ENCODE data around the gene ARL4A.
"Not testable (repeated sequence)": the region's sequence is repeated elsewhere in the genome, so short reads cannot be mapped to it uniquely, and the experiment has no call there.

ARL4A gene

DNA sequence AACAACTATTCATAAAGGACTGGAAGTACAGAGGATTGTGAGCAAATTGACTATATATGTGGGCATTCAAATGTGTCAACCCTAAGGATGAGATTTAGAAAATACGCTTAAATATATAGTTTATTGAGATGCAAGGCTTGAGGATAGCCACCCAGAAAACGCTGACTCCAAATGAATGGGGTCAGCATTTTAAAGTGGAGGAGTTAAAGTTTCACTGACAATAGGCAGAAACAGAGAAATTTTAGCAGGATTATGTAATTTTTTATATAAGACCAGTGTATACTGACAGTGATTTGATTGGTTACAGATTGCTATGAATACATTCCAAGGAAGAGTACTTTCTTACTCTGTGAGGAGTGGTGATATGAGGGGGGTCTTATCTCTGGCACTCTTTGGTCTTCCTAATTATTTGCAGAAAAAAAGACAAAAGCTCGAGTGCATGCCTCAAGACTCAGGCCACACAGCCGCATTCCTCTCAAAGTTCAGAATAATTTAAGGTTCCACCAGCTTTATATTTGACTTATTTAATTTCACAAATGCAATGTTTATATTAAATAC lies 38.6 kb upstream of the ARL4A start:
- Histone ChIP-seq H3K9me3 (ENCODE audit: low read length) (no peaks in the 10 kb centered on the region), H3K27me3 (ENCODE audit: insufficient read depth, low read length) (no peaks in the 10 kb centered on the region), H3K4me1 (ENCODE audit: insufficient read depth, low read length) (no peaks in the 10 kb centered on the region), H3K4me3 (ENCODE audit: low read length) (no peak overlapping the region), H2AFZ (ENCODE audit: low read depth, low read length) (no peak overlapping the region), H3K36me3 (ENCODE audit: insufficient read depth, low read length) (no peaks in the 10 kb centered on the region)

- Histone ChIP-seq H3K9me3 (ENCODE audit: low read length) (no peaks in the 10 kb centered on the region), H2AFZ (ENCODE audit: low read depth, low read length) (no peak overlapping the region), H3K27me3 (ENCODE audit: insufficient read depth, low read length) (no peaks in the 10 kb centered on the region), H3K36me3 (ENCODE audit: insufficient read depth, low read length) (no peaks in the 10 kb centered on the region), H3K4me3 (ENCODE audit: low read length) (no peak overlapping the region), H3K4me1 (ENCODE audit: insufficient read depth, low read length) (no peaks in the 10 kb centered on the region)
Observed at GRCh38 chr7:12649348-12649747, 38.1 kb upstream of the ARL4A start.

DNA sequence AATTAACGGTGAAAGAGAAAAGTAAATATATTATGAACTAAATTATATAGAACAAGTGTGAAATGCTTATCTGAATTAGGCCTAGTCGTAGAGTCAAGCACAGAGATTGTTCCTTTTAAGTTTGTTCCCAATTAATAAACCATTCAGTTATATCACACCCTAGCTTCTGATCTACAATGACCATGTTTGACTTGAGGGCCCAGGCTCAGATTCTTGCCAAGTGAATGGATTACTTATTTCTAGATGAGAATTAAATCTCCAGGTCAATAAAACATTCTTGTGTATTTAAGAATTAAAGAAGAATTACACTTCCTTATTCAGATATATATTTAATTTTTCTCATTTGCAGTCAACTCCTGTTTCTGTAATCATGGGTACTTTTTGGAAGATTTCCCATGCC lies 37.4 kb upstream of the ARL4A start:
- no peaks in the 10 kb centered on the region for H3K36me3 ChIP-seq (ENCODE audit: insufficient read depth, low read length)
- no peak overlapping the region for H3K4me3 ChIP-seq (ENCODE audit: low read length)
- H3K9me3 ChIP-seq (ENCODE audit: low read length) = no peaks in the 10 kb centered on the region
- no peaks in the 10 kb centered on the region for H3K27me3 ChIP-seq (ENCODE audit: insufficient read depth, low read length)
- no peaks in the 10 kb centered on the region for H3K4me1 ChIP-seq (ENCODE audit: insufficient read depth, low read length)
- H2AFZ ChIP-seq (ENCODE audit: low read depth, low read length) = no peak overlapping the region

- no peaks in the 10 kb centered on the region for H3K4me1 ChIP-seq (ENCODE audit: insufficient read depth, low read length)
- H3K27me3 ChIP-seq (ENCODE audit: insufficient read depth, low read length) = no peaks in the 10 kb centered on the region
- H3K36me3 ChIP-seq (ENCODE audit: insufficient read depth, low read length) = no peaks in the 10 kb centered on the region
- no peak overlapping the region for H2AFZ ChIP-seq (ENCODE audit: low read depth, low read length)
- no peak overlapping the region for H3K4me3 ChIP-seq (ENCODE audit: low read length)
- no peaks in the 10 kb centered on the region for H3K9me3 ChIP-seq (ENCODE audit: low read length)
Observed at GRCh38 chr7:12653110-12653509, 34.3 kb upstream of the ARL4A start.

GRCh38 chr7:12653518-12653917 lies 33.9 kb upstream of the ARL4A start:
- H3K36me3 ChIP-seq (ENCODE audit: insufficient read depth, low read length) = no peaks in the 10 kb centered on the region
- H3K4me1 ChIP-seq (ENCODE audit: insufficient read depth, low read length) = no peaks in the 10 kb centered on the region
- H3K27me3 ChIP-seq (ENCODE audit: insufficient read depth, low read length) = no peaks in the 10 kb centered on the region
- H2AFZ ChIP-seq (ENCODE audit: low read depth, low read length) = no peak overlapping the region
- H3K9me3 ChIP-seq (ENCODE audit: low read length) = no peaks in the 10 kb centered on the region
- H3K4me3 ChIP-seq (ENCODE audit: low read length) = no peak overlapping the region

GRCh38 chr7:12655161-12655560 lies 32.3 kb upstream of the ARL4A start:
- no peaks in the 10 kb centered on the region for H3K9me3 ChIP-seq (ENCODE audit: low read length)
- H3K36me3 ChIP-seq (ENCODE audit: insufficient read depth, low read length) = no peaks in the 10 kb centered on the region
- no peak overlapping the region for H2AFZ ChIP-seq (ENCODE audit: low read depth, low read length)
- no peaks in the 10 kb centered on the region for H3K27me3 ChIP-seq (ENCODE audit: insufficient read depth, low read length)
- H3K4me1 ChIP-seq (ENCODE audit: insufficient read depth, low read length) = no peaks in the 10 kb centered on the region
- H3K4me3 ChIP-seq (ENCODE audit: low read length) = no peak overlapping the region

GRCh38 chr7:12660423-12660822 lies 27.0 kb upstream of the ARL4A start:
- H3K4me3 ChIP-seq (ENCODE audit: low read length); H3K9me3 ChIP-seq (ENCODE audit: low read length); H3K4me1 ChIP-seq (ENCODE audit: insufficient read depth, low read length); H3K36me3 ChIP-seq (ENCODE audit: insufficient read depth, low read length); H2AFZ ChIP-seq (ENCODE audit: low read depth, low read length); H3K27me3 ChIP-seq (ENCODE audit: insufficient read depth, low read length): not testable (repeated sequence)

DNA sequence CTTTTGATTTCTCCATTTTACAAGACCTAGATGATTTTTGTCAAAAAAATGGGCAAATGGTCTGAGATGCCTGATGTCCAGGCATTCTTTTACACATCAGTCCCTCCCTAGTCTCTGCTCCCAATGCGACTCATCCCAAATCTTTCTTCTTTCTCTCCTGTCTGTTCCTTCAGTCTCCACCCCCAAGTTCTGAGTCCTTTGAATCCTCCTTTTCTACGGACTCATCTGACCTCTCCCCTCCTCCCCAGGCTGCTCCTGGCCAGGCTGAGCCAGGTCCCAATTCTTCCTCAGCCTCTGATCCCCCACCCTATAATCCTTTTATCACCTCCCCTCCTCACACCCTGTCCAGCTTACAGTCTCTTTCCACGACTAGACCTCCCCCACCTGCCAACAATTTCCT lies 26.4 kb upstream of the ARL4A start:
- H3K36me3 ChIP-seq (ENCODE audit: insufficient read depth, low read length); H2AFZ ChIP-seq (ENCODE audit: low read depth, low read length); H3K4me1 ChIP-seq (ENCODE audit: insufficient read depth, low read length); H3K27me3 ChIP-seq (ENCODE audit: insufficient read depth, low read length); H3K4me3 ChIP-seq (ENCODE audit: low read length); H3K9me3 ChIP-seq (ENCODE audit: low read length): not testable (repeated sequence)

GRCh38 chr7:12661581-12661980 lies 25.9 kb upstream of the ARL4A start:
- Histone ChIP-seq H3K4me3 (ENCODE audit: low read length) (no peak overlapping the region), H2AFZ (ENCODE audit: low read depth, low read length) (no peak overlapping the region), H3K4me1 (ENCODE audit: insufficient read depth, low read length) (no peaks in the 10 kb centered on the region), H3K9me3 (ENCODE audit: low read length) (no peaks in the 10 kb centered on the region), H3K36me3 (ENCODE audit: insufficient read depth, low read length) (no peaks in the 10 kb centered on the region), H3K27me3 (ENCODE audit: insufficient read depth, low read length) (no peaks in the 10 kb centered on the region)

GRCh38 chr7:12670000-12670729 lies 17.3 kb upstream of the ARL4A start:
- Histone ChIP-seq H3K4me3 (ENCODE audit: low read length) (no peak overlapping the region), H3K27me3 (ENCODE audit: insufficient read depth, low read length) (no peaks in the 10 kb centered on the region), H2AFZ (ENCODE audit: low read depth, low read length) (no peak overlapping the region), H3K9me3 (ENCODE audit: low read length) (peaks cover 2% of the 10 kb centered on the region), H3K4me1 (ENCODE audit: insufficient read depth, low read length) (no peaks in the 10 kb centered on the region), H3K36me3 (ENCODE audit: insufficient read depth, low read length) (no peaks in the 10 kb centered on the region)

DNA sequence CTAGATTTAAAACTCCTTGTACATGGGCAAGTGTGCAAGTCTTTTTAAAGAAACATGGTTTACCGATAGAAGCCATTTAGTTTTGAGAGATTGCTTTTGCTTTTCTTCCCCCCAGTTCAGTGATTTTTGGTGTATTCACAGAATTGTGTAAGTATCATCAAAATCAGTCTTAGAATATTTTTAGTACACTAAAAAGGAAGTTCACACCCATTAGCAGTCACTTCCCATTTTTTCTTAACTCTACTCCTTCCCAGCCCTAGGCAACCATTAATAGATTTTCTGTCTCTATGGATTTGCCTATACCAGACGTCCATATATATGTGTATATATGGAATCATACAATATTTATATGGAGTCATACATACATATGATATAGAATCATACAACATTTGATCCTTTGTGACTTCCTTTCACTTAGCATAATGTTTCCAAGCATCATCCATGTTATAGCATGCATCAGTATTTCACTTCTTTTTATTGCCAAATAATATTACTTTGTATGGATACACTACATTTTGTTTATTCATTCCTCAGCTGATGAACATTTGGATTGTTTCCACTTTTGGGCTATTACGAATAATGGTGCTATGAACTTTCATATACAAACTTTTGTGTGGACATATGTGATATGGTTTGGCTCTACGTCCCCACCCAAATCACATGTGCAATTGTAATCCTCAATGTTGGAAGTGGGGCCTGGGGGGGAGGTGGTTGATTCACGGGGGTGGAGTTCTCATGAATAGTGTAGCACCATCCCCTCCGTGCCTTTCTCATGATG lies 16.5 kb upstream of the ARL4A start:
- Histone ChIP-seq H3K4me3 (ENCODE audit: low read length) (no peak overlapping the region), H3K27me3 (ENCODE audit: insufficient read depth, low read length) (no peaks in the 10 kb centered on the region), H3K9me3 (ENCODE audit: low read length) (peaks cover 7% of the 10 kb centered on the region), H2AFZ (ENCODE audit: low read depth, low read length) (no peak overlapping the region), H3K4me1 (ENCODE audit: insufficient read depth, low read length) (no peaks in the 10 kb centered on the region), H3K36me3 (ENCODE audit: insufficient read depth, low read length) (no peaks in the 10 kb centered on the region)

DNA sequence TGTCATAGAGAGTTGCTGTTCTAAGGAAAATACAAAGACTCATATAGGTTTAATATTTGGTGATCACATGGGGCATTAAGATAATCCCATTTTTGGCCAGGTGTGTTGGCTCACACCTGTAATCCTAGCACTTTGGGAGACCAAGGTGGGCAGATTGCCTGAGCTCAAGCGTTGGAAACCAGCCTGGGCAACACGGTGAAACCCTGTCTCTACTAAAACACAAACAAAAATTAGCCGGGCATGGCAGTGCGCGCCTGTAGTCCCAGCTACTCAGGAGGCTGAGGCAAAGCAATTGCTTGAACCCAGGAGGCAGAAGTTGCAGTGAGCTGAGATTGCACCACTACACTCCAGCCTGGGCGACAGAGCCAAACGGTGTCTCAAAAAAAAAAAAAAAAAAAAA lies 14.0 kb upstream of the ARL4A start:
- H3K4me3 ChIP-seq (ENCODE audit: low read length); H3K36me3 ChIP-seq (ENCODE audit: insufficient read depth, low read length); H3K9me3 ChIP-seq (ENCODE audit: low read length); H3K4me1 ChIP-seq (ENCODE audit: insufficient read depth, low read length); H2AFZ ChIP-seq (ENCODE audit: low read depth, low read length); H3K27me3 ChIP-seq (ENCODE audit: insufficient read depth, low read length): not testable (repeated sequence)

- Histone ChIP-seq H3K4me1 (ENCODE audit: insufficient read depth, low read length) (no peaks in the 10 kb centered on the region), H3K36me3 (ENCODE audit: insufficient read depth, low read length) (no peaks in the 10 kb centered on the region), H3K27me3 (ENCODE audit: insufficient read depth, low read length) (no peaks in the 10 kb centered on the region), H2AFZ (ENCODE audit: low read depth, low read length) (no peak overlapping the region), H3K4me3 (ENCODE audit: low read length) (no peak overlapping the region), H3K9me3 (ENCODE audit: low read length) (peaks cover 7% of the 10 kb centered on the region)
Observed at GRCh38 chr7:12674053-12674452, 13.4 kb upstream of the ARL4A start.
